Neural cell (in vitro differentiated cells): ENCODE measurements around the gene NEFH. TPM values are rescaled to one million over a fixed set of nuclear protein-coding genes. Genes with fewer than 3 reads are reported as not detected.

Experiments used
- H2AFZ ChIP-seq: fragments of 200-600, 300-800 bp; sonication (generic), shearing (Covaris generic); 2 replicates; pipeline ENCODE4 v1.6.0; 2014; ENCODE audit warnings: low read depth, mild to moderate bottlenecking, antibody characterized with exemption, low read length, moderate library complexity
- H3F3A ChIP-seq: fragments of 200-600 bp; shearing (Covaris generic); 2 replicates; pipeline ENCODE4 v1.6.1; 2016; ENCODE audit warnings: mild to moderate bottlenecking, moderate library complexity, mixed read lengths, antibody characterized with exemption, low read length; ENCODE audit not compliant: insufficient read depth, poor library complexity, severe bottlenecking
- H3K27ac ChIP-seq: fragments of 200-600, 300-800 bp; sonication (generic), shearing (Covaris generic); 2 replicates; pipeline ENCODE4 v1.5.1; 2014; ENCODE audit warnings: mild to moderate bottlenecking, low read length, moderate library complexity
- H3K27me3 ChIP-seq: fragments of 300-800, 200-600 bp; sonication (generic), shearing (Covaris generic); 2 replicates; pipeline ENCODE4 v1.6.0; 2014; ENCODE audit warnings: mild to moderate bottlenecking, low read depth, low read length, moderate library complexity; ENCODE audit not compliant: insufficient read depth
- H3K36me3 ChIP-seq: fragments of 300-800, 200-600 bp; sonication (generic), shearing (Covaris generic); 2 replicates; pipeline ENCODE4 v1.5.1; 2014; ENCODE audit warnings: mild to moderate bottlenecking, antibody characterized with exemption, low read length, moderate library complexity; ENCODE audit not compliant: insufficient read depth
- H3K4me2 ChIP-seq: fragments of 300-800, 200-600 bp; sonication (generic), shearing (Covaris generic); 2 replicates; pipeline ENCODE4 v1.6.0; 2014; ENCODE audit warnings: mild to moderate bottlenecking, low read length
- H3K4me3 ChIP-seq: fragments of 300-800, 200-600 bp; sonication (generic), shearing (Covaris generic); 2 replicates; pipeline ENCODE4 v1.5.1; 2014; ENCODE audit warnings: mild to moderate bottlenecking, low read length, moderate library complexity
- H3K79me2 ChIP-seq: fragments of 200-600 bp; shearing (Covaris generic); replicated peaks from 2 replicates; pipeline ENCODE4 v1.6.0; 2014; ENCODE audit warnings: mild to moderate bottlenecking, low read length, moderate library complexity; ENCODE audit not compliant: insufficient read depth
- H3K9ac ChIP-seq: fragments of 300-800, 200-600 bp; sonication (generic), shearing (Covaris generic); 2 replicates; pipeline ENCODE4 v1.6.1; 2016; ENCODE audit warnings: mild to moderate bottlenecking, low read length, mixed read lengths
- H3K9me2 ChIP-seq: fragments of 200-600 bp; shearing (Covaris generic); 2 replicates; pipeline ENCODE4 v1.6.1; 2016; ENCODE audit warnings: mild to moderate bottlenecking, low read length, mixed read lengths; ENCODE audit not compliant: insufficient read depth
- H3K9me3 ChIP-seq: fragments of 200-600, 300-800 bp; sonication (generic), shearing (Covaris generic); 2 replicates; pipeline ENCODE4 v1.6.1; 2016; ENCODE audit warnings: mild to moderate bottlenecking, mixed run types, low read length, moderate library complexity, mixed read lengths
- H4K20me1 ChIP-seq: fragments of 200-600 bp; shearing (Covaris generic); 2 replicates; pipeline ENCODE4 v1.6.1; 2016; ENCODE audit warnings: mild to moderate bottlenecking, mixed run types; ENCODE audit not compliant: insufficient read depth
- EP300 ChIP-seq: fragments of 450-650 bp; conservative IDR thresholded peaks from 2 replicates; pipeline ENCODE4 v1.6.1; 2014; ENCODE audit warnings: antibody characterized with exemption, mild to moderate bottlenecking, moderate library complexity; ENCODE audit not compliant: poor library complexity, severe bottlenecking
- EZH2 ChIP-seq: fragments of 200-600, 300-800 bp; shearing (Covaris generic), sonication (generic); IDR thresholded peaks from 2 replicates; pipeline ENCODE4 v1.6.1; 2014; ENCODE audit warnings: antibody characterized with exemption, low read length, borderline replicate concordance, mild to moderate bottlenecking; ENCODE audit not compliant: insufficient read depth, poor library complexity, severe bottlenecking
- MXI1 ChIP-seq: fragments of 450-650 bp; conservative IDR thresholded peaks from 2 replicates; pipeline ENCODE4 v1.6.1; 2014; ENCODE audit warnings: antibody characterized with exemption, mild to moderate bottlenecking; ENCODE audit not compliant: poor library complexity, severe bottlenecking
- POLR2AphosphoS5 ChIP-seq: IDR thresholded peaks from 2 replicates; pipeline ENCODE4 v1.6.1; 2012
- RAD21 ChIP-seq: fragments of 450-650 bp; conservative IDR thresholded peaks from 2 replicates; pipeline ENCODE4 v1.6.1; 2014; ENCODE audit warnings: antibody characterized with exemption, mild to moderate bottlenecking, moderate library complexity
- SMC3 ChIP-seq: fragments of 450-650 bp; conservative IDR thresholded peaks from 2 replicates; pipeline ENCODE4 v1.6.1; 2014; ENCODE audit warnings: antibody characterized with exemption, mild to moderate bottlenecking, moderate library complexity; ENCODE audit not compliant: poor library complexity
- TAF1 ChIP-seq: IDR thresholded peaks from 2 replicates; pipeline ENCODE4 v1.6.1; 2012; ENCODE audit warnings: low read depth
- polyA plus RNA-seq: library from polyadenylated mRNA; depleted of rRNA; stranded (reverse); fragments of >200 nt; gene quantifications from 2 replicates; pipeline ENCODE4 v1.2.3, GENCODE V29; 2014
- TF ChIP-seq, protein P1 (sequence below): IDR thresholded peaks from 2 replicates; pipeline ENCODE4 v1.6.1; 2012; ENCODE audit warnings: borderline replicate concordance
- TF ChIP-seq, protein P2 (sequence below): fragments of 450-650 bp; IDR thresholded peaks from 2 replicates; pipeline ENCODE4 v1.5.1; 2014; ENCODE audit warnings: antibody characterized with exemption, mild to moderate bottlenecking, moderate library complexity; ENCODE audit not compliant: poor library complexity, severe bottlenecking

The NEFH gene
- polyA plus RNA-seq, 1 donor from 2014 or later, result 0.05 TPM

DNA sequence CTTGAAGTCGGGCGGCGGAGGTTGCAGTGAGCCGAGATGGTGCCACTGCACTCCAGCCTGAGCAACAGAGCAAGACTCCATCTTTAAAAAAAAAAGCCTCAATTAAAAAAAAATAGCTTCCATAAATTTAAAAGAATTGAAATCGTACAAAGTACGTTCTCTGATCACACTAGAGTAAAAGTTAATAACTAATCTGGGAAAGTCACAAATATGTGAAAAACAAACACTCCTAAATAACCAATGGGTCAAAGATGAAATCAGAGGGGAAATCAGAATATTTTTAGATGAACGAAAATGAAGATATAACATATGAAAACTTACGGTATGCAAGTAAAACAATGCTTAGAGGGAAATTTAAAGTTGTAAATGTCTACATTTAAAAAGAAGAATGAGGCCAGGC, 19.8 kb downstream of the NEFH start:
- H3K36me3 ChIP-seq, result no peaks in the 10 kb centered on the region
- no peak overlapping the region for H3K4me2 ChIP-seq
- H3F3A ChIP-seq, result no peaks in the 10 kb centered on the region
- TF ChIP-seq EZH2 (no peak), MXI1 (no peak), POLR2AphosphoS5 (no peak), SMC3 (no peak), TAF1 (no peak), RAD21 (no peak), EP300 (no peak)
- TF ChIP-seq, protein P1, sequence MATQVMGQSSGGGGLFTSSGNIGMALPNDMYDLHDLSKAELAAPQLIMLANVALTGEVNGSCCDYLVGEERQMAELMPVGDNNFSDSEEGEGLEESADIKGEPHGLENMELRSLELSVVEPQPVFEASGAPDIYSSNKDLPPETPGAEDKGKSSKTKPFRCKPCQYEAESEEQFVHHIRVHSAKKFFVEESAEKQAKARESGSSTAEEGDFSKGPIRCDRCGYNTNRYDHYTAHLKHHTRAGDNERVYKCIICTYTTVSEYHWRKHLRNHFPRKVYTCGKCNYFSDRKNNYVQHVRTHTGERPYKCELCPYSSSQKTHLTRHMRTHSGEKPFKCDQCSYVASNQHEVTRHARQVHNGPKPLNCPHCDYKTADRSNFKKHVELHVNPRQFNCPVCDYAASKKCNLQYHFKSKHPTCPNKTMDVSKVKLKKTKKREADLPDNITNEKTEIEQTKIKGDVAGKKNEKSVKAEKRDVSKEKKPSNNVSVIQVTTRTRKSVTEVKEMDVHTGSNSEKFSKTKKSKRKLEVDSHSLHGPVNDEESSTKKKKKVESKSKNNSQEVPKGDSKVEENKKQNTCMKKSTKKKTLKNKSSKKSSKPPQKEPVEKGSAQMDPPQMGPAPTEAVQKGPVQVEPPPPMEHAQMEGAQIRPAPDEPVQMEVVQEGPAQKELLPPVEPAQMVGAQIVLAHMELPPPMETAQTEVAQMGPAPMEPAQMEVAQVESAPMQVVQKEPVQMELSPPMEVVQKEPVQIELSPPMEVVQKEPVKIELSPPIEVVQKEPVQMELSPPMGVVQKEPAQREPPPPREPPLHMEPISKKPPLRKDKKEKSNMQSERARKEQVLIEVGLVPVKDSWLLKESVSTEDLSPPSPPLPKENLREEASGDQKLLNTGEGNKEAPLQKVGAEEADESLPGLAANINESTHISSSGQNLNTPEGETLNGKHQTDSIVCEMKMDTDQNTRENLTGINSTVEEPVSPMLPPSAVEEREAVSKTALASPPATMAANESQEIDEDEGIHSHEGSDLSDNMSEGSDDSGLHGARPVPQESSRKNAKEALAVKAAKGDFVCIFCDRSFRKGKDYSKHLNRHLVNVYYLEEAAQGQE, result no peak
- TF ChIP-seq, protein P2, sequence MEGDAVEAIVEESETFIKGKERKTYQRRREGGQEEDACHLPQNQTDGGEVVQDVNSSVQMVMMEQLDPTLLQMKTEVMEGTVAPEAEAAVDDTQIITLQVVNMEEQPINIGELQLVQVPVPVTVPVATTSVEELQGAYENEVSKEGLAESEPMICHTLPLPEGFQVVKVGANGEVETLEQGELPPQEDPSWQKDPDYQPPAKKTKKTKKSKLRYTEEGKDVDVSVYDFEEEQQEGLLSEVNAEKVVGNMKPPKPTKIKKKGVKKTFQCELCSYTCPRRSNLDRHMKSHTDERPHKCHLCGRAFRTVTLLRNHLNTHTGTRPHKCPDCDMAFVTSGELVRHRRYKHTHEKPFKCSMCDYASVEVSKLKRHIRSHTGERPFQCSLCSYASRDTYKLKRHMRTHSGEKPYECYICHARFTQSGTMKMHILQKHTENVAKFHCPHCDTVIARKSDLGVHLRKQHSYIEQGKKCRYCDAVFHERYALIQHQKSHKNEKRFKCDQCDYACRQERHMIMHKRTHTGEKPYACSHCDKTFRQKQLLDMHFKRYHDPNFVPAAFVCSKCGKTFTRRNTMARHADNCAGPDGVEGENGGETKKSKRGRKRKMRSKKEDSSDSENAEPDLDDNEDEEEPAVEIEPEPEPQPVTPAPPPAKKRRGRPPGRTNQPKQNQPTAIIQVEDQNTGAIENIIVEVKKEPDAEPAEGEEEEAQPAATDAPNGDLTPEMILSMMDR, result no peak
- H2AFZ ChIP-seq, result no peak overlapping the region
- H3K27ac ChIP-seq, result no peak overlapping the region
- no peak overlapping the region for H3K9ac ChIP-seq
- no peaks in the 10 kb centered on the region for H3K9me3 ChIP-seq
- H4K20me1 ChIP-seq, result no peaks in the 10 kb centered on the region
- no peaks in the 10 kb centered on the region for H3K79me2 ChIP-seq
- H3K27me3 ChIP-seq, result no peaks in the 10 kb centered on the region
- H3K4me3 ChIP-seq, result no peak overlapping the region
- no peaks in the 10 kb centered on the region for H3K9me2 ChIP-seq

DNA sequence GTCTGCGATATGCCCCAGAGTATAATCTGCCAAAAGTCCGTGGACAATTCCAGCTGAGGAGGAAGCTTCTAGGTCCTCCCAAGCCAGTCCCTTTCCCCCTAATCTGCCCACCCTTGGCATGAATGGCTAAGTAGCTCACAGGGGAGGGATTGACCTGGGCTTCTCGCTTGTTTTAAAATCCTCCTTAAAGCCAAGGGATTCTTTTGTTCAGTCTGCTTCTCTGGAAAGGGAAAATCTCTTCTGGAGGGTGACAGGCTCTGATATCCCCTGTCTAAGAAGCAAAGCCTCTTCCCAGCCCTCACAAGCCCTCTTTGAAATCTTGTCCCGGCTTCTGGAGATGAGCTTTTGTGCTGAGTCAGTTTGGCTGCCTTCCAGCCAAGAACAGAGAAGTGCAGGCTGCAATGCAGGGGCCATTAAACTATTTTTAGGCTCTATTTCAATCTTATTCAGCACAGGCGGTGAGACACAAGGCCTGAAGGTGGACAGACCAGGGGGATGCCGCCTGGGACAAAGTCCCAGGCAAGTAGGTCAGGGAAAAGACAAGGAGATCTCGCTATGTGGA, 23.9 kb downstream of the NEFH start:
- H3K79me2 ChIP-seq, result no peaks in the 10 kb centered on the region
- H3K9me3 ChIP-seq, result no peaks in the 10 kb centered on the region
- H3K27ac ChIP-seq, result no peak overlapping the region
- H2AFZ ChIP-seq, result no peak overlapping the region
- H3K4me2 ChIP-seq, result no peak overlapping the region
- H3K36me3 ChIP-seq, result no peaks in the 10 kb centered on the region
- no peaks in the 10 kb centered on the region for H4K20me1 ChIP-seq
- H3K9ac ChIP-seq, result no peak overlapping the region
- no peaks in the 10 kb centered on the region for H3K9me2 ChIP-seq
- no peaks in the 10 kb centered on the region for H3K27me3 ChIP-seq
- no peaks in the 10 kb centered on the region for H3F3A ChIP-seq
- H3K4me3 ChIP-seq, result no peak overlapping the region
- TF ChIP-seq, protein P1, result no peak
- TF ChIP-seq EP300, result no peak
- TF ChIP-seq MXI1, result no peak
- TF ChIP-seq EZH2, result no peak
- TF ChIP-seq, protein P2, result no peak
- no peak for TF ChIP-seq POLR2AphosphoS5
- no peak for TF ChIP-seq SMC3
- TF ChIP-seq TAF1, result no peak
- TF ChIP-seq RAD21, result no peak
